MG63 (cell line): Measurements from ENCODE around the gene ZSCAN21. TPM values are rescaled to one million over a fixed set of nuclear protein-coding genes. Genes with fewer than 3 reads are reported as not detected.
A peak's percentile ranks its signal among the peaks of the same experiment; 100 is the strongest.

Experiments
- DNase-seq: peaks from one replicate; pipeline ENCODE4 v3.0.0-alpha.2; 2020
- H3K27me3 ChIP-seq: fragments of 250-450 bp; sonication (Bioruptor Pico); 2 replicates; pipeline ENCODE4 v1.5.1; 2020; ENCODE audit warnings: mild to moderate bottlenecking, moderate library complexity
- H3K36me3 ChIP-seq: fragments of 250-450 bp; sonication (Bioruptor Pico); 2 replicates; pipeline ENCODE4 v1.5.1; 2020; ENCODE audit warnings: mild to moderate bottlenecking, moderate library complexity
- H3K4me3 ChIP-seq: fragments of 250-450 bp; sonication (Bioruptor Pico); 2 replicates; pipeline ENCODE4 v1.5.1; 2020; ENCODE audit warnings: mild to moderate bottlenecking, moderate library complexity
- H3K9me3 ChIP-seq: fragments of 250-450 bp; sonication (Bioruptor Pico); 2 replicates; pipeline ENCODE4 v1.5.1; 2020; ENCODE audit warnings: mild to moderate bottlenecking, moderate library complexity
- total RNA-seq: library from RNA; depleted of rRNA; stranded (reverse); fragments of >200 nt; shearing (Covaris generic); gene quantifications from 2 replicates; pipeline ENCODE4 v1.2.3, GENCODE V29; 2014; ENCODE audit warnings: low replicate concordance

ZSCAN21 gene
- total RNA-seq, 1 experiment from 2014 or later = 6.3 TPM

DNA sequence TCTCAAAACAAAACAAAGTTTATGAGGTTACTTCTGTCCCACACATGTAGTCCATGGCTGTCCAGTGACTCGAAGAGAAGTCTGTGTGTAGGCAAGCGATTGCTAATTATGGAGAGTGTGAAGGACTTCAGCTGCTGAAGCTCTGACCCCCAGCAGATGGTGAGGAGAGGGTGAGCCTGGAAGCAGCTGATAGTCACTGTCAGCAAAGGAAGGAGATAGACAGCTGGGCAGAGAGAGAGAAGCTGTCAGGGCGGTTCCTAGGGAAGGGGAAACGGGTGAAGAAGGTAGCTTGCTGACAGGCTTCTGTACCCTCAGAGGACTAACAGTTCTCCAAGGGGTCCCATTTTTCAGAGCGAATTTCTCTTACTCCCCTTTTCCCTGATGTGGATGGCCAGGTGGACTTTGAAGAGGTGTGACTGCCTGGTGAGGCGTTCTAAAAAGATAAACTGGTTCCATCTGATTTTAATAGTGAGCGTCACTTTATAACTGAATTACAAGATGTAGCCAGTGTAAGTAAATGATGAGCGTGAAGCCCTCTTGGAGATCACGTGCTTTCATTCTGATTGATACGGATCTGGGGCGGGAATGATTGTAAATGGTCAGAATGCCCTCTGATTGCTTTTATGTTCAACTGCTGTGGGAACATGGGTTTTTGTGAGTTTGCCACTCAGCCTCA is 12.1 kb downstream of the ZSCAN21 start:
- H3K9me3 ChIP-seq = no peaks in the 10 kb centered on the region
- H3K36me3 ChIP-seq = 0 out of 2 replicates have a peak, but pooled peaks cover 2% of the 10 kb centered on the region
- no peaks in the 10 kb centered on the region for H3K27me3 ChIP-seq
- H3K4me3 ChIP-seq = no peak overlapping the region
- no peak for DNase-seq

DNA sequence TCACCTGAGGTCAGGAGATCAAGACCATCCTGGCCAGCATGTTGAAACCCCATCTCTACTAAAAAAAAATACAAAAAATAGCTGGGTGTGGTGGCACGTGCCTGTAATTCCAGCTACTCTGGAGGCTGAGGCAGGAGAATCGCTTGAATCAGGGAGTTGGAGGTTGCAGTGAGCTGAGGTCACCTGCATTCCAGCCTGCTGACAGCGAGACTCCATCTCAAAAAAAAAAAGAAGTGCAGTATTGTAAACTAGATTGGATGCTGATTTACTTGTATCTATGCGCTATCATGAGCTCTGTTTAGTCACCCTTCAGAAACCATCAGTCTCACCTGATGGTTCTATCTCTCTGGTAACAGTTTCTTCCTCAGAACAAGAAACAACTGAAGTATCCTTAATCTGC is 13.8 kb downstream of the ZSCAN21 start:
- H3K36me3 ChIP-seq = 0 out of 2 replicates have a peak, but pooled peaks cover 2% of the 10 kb centered on the region
- no peak overlapping the region for H3K4me3 ChIP-seq
- DNase-seq = no peak
- no peaks in the 10 kb centered on the region for H3K9me3 ChIP-seq
- no peaks in the 10 kb centered on the region for H3K27me3 ChIP-seq

DNA sequence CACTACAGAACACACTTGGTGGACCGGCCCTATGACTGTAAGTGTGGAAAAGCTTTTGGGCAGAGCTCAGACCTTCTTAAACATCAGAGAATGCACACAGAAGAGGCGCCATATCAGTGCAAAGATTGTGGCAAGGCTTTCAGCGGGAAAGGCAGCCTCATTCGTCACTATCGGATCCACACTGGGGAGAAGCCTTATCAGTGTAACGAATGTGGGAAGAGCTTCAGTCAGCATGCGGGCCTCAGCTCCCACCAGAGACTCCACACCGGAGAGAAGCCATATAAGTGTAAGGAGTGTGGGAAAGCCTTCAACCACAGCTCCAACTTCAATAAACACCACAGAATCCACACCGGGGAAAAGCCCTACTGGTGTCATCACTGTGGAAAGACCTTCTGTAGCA is 14.6 kb downstream of the ZSCAN21 start:
- DNase-seq = no peak
- H3K9me3 ChIP-seq = no peaks in the 10 kb centered on the region
- no peaks in the 10 kb centered on the region for H3K27me3 ChIP-seq
- 0 out of 2 replicates have a peak, but pooled peaks cover 2% of the 10 kb centered on the region for H3K36me3 ChIP-seq
- H3K4me3 ChIP-seq = no peak overlapping the region

DNA sequence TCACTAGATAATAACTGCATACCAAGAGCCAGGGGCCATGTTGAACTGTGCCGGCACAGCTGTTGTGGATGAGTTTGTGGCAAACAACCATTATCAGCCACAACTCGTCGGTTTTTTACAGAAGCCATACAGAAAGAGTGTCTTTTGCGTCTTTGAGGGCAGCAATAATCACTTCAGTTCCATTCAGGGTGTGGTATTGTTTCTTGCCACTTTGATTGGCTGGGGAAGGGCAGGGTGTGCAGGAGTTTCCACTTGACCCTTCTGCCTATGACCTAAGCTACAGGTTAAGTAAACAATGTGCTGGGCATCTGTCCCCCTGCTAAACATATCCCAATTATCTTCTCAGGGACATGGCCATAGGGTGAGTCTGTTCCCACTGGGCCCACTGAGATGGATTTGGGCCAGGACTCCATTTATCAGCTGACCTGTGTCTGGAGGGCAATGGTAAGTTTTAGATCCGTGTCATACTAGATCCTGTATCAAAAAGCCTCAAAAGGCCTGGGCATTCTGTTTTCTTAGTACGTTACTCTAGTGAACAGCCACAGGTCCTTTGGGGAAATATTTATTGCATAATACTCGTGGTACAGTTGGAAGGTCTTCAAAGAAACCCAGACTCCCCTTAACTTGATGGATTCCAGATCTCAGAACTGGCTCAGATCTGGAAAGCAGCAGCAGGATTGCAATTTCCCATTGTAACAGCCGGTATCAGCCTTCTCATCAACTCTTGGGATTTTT is 16.0 kb downstream of the ZSCAN21 start:
- H3K36me3 ChIP-seq = peaks cover 11% of the 10 kb centered on the region
- no peak overlapping the region for H3K4me3 ChIP-seq
- no peak for DNase-seq
- H3K9me3 ChIP-seq = peaks cover 2% of the 10 kb centered on the region; the same call in 1 of the 2 replicates
- H3K27me3 ChIP-seq = no peaks in the 10 kb centered on the region

DNA sequence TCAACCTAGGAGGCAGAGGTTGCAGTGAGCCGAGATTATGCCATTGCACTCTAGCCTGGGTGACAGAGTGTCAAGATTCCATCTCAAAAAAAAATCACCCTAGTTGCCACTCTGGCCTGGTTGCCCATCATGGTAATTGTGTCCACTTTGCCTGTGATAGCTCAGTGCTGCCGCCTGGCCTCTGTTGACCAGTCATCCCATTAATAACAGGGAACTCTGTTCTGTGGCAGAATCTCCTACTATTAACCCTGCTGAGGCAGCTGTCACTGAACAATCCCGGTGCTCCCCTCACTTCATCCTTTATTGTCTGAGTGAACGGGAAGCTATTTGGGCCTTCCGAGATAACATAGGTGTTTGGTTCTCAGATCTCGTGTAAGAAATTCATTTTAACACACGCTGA is 17.4 kb downstream of the ZSCAN21 start:
- Histone ChIP-seq H3K36me3 (peaks cover 24% of the 10 kb centered on the region), H3K27me3 (no peaks in the 10 kb centered on the region)
- no peak for DNase-seq

DNA sequence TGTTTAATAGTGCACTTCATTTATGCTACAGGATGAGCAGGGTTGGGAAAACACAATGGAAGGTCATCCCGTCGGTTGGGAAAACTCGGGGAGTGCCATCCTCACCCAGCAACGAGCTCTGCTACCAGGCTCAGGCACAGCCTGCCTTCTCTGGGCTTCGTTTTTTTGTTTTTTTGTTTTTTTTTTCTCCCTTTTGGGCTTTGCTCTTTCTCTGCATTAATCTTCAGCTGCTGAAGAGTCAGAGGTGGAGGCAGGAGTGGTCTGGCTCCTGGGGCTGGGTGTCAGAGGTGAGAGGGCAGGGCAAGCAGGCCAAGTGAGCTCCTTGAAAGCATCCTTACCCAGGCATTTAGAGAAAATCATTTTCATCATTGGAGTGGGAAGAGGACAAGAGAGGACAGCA is 20.4 kb downstream of the ZSCAN21 start:
- peaks cover 14% of the 10 kb centered on the region for H3K9me3 ChIP-seq
- no peak for DNase-seq
- no peaks in the 10 kb centered on the region for H3K27me3 ChIP-seq
- H3K36me3 ChIP-seq = peaks cover 51% of the 10 kb centered on the region
- no peak overlapping the region for H3K4me3 ChIP-seq

More for the DNA sequence above, 17.4 kb downstream of the ZSCAN21 start:
- Histone ChIP-seq H3K9me3 (peaks cover 14% of the 10 kb centered on the region), H3K4me3 (no peak overlapping the region)

DNA sequence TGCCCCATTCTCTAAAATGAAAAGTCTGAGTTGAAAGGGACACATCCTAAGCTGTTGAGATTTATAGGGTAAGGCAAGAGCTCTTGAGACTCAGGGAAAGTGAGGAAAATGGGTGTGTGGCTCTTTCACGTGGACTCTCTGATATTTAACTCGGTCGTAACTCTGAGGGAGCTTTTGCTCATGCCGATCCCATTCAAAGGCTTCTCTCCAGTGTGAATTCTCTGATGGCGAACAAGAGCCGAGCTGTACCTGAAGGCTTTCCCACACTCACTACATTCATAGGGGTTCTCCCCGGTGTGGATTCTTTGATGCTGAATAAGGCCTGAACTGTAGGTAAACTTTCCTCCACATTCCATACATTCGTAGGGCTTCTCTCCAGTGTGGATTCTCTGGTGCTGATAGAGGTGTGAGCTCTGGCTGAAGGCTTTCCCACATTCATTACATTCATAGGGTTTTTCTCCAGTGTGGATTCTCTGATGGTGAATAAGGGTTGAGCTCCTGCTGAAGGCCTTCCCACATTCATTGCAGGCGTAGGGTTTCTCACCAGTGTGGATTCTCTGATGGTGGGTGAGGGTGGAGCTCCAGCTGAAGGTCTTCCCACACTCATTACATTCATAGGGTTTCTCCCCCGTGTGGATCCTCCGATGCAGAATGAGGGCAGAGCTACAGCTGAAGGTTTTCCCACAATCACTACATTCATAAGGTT is 21.6 kb downstream of the ZSCAN21 start:
- H3K36me3 ChIP-seq = peaks cover 58% of the 10 kb centered on the region
- H3K9me3 ChIP-seq = peaks cover 14% of the 10 kb centered on the region
- no peak overlapping the region for H3K4me3 ChIP-seq
- no peak for DNase-seq
- no peaks in the 10 kb centered on the region for H3K27me3 ChIP-seq

DNA sequence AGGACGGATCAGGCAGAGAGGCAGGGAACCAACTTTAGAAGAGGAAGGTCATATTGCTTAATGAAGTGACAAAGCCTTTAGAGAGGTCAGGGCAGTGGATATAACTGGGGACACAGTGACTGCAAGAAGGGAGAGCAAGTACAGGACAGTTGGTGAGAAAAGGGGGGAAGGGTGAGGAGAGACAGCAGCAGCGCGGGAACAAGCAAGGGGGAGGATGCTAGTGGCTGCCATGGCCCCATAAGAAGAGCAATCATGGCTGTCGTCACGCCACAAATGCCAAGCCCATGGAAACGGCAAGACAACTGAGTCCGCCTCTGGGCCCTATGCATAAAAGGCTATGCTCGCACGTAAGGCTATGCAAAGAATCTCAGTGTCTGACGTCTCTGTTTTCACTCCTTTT is 22.9 kb downstream of the ZSCAN21 start:
- H3K27me3 ChIP-seq = no peaks in the 10 kb centered on the region
- peaks cover 14% of the 10 kb centered on the region for H3K9me3 ChIP-seq
- no peak for DNase-seq
- peaks cover 70% of the 10 kb centered on the region for H3K36me3 ChIP-seq
- no peak overlapping the region for H3K4me3 ChIP-seq

DNA sequence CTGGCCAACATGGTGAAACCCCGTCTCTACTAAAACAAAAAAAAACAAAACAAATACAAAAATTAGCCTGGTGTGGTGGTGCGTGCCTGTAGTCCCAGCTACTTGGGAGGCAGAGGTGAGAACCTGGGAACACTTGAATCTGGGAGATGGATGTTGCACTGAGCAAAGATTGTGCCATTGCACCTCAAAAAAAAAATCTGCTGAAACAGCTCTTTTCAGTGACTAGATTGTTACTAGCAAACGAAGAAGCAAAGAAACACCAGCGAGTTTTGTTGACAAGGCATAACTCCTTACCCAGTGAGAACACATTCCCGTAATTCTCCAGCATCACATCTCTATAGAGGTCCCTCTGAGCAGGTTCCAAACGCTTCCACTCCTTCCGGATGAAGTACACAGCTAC is 25.3 kb downstream of the ZSCAN21 start:
- no peak overlapping the region for H3K4me3 ChIP-seq
- H3K9me3 ChIP-seq = peaks cover 14% of the 10 kb centered on the region
- DNase-seq = no peak
- peaks cover 84% of the 10 kb centered on the region for H3K36me3 ChIP-seq
- H3K27me3 ChIP-seq = no peaks in the 10 kb centered on the region

DNA sequence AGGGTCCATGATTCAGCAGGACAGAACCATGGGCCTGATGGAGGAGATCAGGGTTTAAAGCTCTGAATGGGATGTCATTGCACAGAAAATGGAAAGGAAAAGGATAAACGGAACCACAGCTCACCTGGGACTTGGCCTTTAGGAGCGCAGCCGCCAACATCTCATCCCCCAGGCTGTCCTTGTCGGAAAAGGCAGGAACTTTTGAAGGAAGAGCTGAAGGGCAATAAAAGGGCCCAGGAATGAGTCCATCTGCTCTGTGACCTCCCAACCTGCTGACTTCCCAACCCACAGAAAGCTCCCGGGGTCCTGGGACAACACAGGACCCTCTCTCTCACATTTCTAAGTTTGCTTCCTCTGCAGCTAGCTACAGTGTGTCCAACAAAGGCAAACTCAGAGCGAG is 25.8 kb downstream of the ZSCAN21 start:
- no peak for DNase-seq
- no peaks in the 10 kb centered on the region for H3K27me3 ChIP-seq
- peaks cover 14% of the 10 kb centered on the region for H3K9me3 ChIP-seq
- no peak overlapping the region for H3K4me3 ChIP-seq
- H3K36me3 ChIP-seq = peaks cover 80% of the 10 kb centered on the region

DNA sequence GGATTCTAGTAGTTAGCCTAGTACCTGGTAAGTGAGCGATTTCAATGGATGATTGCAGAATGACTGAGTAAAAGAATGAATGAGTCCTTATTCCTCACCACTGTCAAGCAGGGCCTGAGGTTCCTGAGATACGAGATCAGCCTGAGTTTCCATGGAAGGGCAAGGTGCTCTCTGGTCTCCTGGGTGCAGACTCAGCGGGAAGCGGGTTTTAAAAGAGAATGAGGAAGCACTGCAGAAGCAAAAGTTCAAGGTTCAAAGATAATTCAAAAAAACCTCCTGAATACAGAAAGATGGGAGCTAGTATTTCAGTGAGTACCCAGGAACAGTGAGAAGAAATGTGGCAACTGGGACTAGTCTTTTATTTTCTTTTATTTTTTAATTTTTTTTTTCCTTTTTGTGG is 27.6 kb downstream of the ZSCAN21 start:
- no peaks in the 10 kb centered on the region; the same call in none of the 2 replicates for H3K9me3 ChIP-seq
- H3K36me3 ChIP-seq = peaks cover 63% of the 10 kb centered on the region
- DNase-seq = no peak
- no peak overlapping the region for H3K4me3 ChIP-seq
- no peaks in the 10 kb centered on the region for H3K27me3 ChIP-seq

DNA sequence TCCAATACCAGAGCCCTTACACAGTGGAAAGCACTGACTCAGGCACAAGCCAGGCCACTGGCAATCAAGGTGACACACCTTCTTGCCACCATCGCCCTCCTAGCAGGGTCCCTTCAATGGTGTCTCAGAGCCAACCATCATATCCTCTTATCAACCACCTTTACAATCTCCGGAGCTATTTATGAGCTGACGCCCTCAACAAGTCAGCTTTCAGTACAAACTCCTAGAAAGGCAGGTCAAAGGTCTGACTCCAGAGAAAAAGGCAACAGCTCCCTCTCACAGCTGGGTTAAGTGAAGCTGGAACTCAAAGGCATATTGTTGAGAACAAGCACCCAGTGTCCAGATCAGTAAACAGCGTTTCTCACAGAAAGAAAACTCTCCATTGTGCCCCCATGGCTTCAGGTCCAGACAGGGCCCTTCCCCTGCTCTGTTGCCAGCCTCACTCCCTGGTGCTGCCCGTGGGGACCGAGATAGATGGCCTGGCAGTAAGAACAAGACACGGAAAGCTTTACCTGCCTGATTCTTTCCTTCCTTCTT is 29.5 kb downstream of the ZSCAN21 start:
- Histone ChIP-seq H3K9me3 (no peaks in the 10 kb centered on the region; the same call in 1 of the 2 replicates), H3K27me3 (no peaks in the 10 kb centered on the region), H3K4me3 (no peak overlapping the region), H3K36me3 (peaks cover 45% of the 10 kb centered on the region)
- no peak for DNase-seq

DNA sequence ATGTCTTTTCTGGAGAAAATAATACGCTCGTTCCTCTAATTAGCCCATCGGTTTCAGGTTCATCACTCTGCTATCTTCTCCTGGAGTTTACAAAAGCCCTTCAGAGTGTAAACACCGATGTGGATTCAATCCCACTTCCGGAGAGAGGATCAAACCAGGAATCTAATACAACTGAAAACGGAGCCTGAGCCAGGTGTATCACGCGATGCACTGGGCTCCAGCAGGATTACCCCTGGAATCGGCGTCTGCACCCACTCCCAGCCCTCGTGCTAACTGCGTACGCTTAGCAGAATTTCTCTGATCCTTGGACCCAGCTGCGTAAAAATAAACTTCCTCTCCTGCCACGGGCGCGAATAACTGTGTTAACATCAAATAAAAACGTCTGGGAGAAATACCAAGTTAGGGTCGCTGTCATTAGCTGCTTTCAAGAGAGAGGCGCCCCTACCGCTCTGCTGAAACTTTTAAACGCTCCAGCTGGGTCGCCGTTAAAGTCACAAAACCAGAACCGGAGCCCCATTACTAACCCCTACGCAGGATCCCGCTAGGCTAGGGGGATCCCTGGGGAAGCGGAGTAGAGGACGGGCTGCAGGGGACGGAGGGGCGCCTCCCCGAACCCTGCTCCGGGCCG is 31.4 kb downstream of the ZSCAN21 start:
- Histone ChIP-seq H3K27me3 (no peaks in the 10 kb centered on the region), H3K9me3 (no peaks in the 10 kb centered on the region; the same call in 1 of the 2 replicates), H3K36me3 (peaks cover 29% of the 10 kb centered on the region), H3K4me3 (peak overlapping the region; percentile 92)
- no peak for DNase-seq

DNA sequence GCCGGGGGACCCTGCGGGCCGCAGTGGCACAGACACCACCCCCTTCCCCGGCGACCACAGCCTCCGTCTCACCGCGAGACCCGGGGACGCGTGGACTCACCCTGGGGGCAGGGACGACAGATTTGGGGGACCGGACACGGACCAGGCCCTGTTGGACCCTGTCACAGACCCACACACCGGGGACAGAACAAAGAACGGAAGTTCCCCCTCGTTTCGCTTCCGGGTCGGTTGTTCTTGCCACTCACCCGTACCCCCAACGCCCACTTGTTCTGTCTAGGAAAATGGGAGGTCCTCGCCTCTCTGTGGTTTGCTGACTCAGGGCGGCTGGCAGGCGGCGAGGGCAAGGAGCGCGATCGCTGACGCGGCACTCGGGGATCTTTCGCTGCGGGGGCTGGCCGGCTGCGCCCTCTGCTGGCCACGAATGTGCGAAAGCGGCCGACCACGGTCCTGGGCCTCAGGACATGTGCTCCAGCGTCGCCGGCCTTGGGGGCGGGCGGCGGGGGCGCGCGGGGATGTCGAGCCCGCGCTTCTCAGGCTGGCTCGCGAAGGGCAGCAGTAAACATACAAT is 32.0 kb downstream of the ZSCAN21 start, which contains the start of gene ZNF3:
Gene ZNF3 (minus strand): TSS at position 189 of the 568 bp plus-strand sequence. CDS start 4,366 bp downstream, outside the sequence.
- peak; percentile 95 for DNase-seq
- H3K36me3 ChIP-seq = peaks cover 25% of the 10 kb centered on the region
- H3K4me3 ChIP-seq = peak within 1 kb of the TSS; percentile 92
- H3K9me3 ChIP-seq = no peaks in the 10 kb centered on the region; the same call in 1 of the 2 replicates
- H3K27me3 ChIP-seq = no peaks in the 10 kb centered on the region

DNA sequence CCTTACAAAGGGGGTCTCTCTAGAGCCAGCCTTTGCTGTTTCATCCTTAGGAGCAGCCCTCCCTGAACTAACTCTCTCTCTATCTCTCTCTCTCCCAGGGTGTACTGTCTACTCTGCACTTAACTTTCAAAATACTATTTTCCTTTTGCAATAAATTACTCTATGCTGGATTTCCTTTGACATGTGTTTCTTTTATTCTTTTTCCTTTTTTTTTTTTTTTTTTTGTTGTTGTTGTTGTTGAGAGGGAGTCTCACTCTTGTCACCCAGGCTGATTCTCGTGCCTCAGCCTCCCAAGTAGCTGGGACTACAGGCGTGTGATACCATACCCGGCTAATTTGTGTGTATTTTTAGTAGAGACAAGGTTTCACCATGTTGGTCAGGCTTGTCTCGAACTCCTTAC is 33.4 kb downstream of the ZSCAN21 start:
- no peaks in the 10 kb centered on the region for H3K27me3 ChIP-seq
- DNase-seq = no peak
- H3K4me3 ChIP-seq = no peak overlapping the region
- H3K9me3 ChIP-seq = no peaks in the 10 kb centered on the region
- peaks cover 13% of the 10 kb centered on the region for H3K36me3 ChIP-seq

DNA sequence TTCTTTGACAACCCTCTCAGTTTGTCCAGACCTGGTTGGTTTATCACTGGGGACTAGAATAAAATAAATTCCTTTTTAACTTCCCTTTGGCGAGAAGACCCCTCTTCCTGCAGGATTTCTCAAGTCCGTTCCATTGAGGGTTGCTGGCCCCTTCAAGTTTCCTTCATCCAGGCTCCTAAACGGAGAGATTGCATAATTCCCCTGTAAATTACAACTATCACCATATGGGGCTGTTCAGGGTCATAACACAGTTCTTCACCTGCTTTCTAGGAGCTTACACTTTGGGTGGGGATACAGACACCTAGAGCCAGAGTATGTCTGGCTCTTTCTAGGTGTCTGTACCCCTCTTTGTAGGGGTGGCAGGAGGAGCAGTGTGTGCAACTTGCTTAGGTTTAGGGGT is 35.9 kb downstream of the ZSCAN21 start:
- H3K4me3 ChIP-seq = no peak overlapping the region
- peaks cover 2% of the 10 kb centered on the region; the same call in 1 of the 2 replicates for H3K36me3 ChIP-seq
- no peak for DNase-seq
- H3K9me3 ChIP-seq = no peaks in the 10 kb centered on the region
- no peaks in the 10 kb centered on the region for H3K27me3 ChIP-seq
